Activated CD4-positive, alpha-beta memory T cell treated with anti-CD3 and anti-CD28 coated beads, Interleukin-2, amount 10 ng/mL, durations not matched to agents 7 days and 5 days (primary cell): Measurements from ENCODE around the gene MEG3. TPM values are rescaled to one million over a fixed set of nuclear protein-coding genes. Genes with fewer than 3 reads are reported as not detected.

Source experiments
- CTCF ChIA-PET: fragments of 350-600 bp; sonication (Branson Sonifier 250); formaldehyde crosslinking; loops from one replicate; lab custom pipeline; 2021; ENCODE audit warnings: antibody characterized with exemption, inconsistent platforms; lab: Charles Lee
- POLR2A ChIA-PET: fragments of 350-600 bp; sonication (Branson Sonifier 250); formaldehyde crosslinking; loops from one replicate; lab custom pipeline; 2021; ENCODE audit warnings: antibody characterized with exemption; lab: Charles Lee
- DNase-seq: peaks from one replicate; pipeline ENCODE4 v3.0.0-alpha.2; 2020
- H3K27ac Mint-ChIP-seq: one replicate; pipeline ENCODE4 v1.8.0; 2021; ENCODE audit warnings: mild to moderate bottlenecking, mixed read lengths
- H3K27me3 Mint-ChIP-seq: one replicate; pipeline ENCODE4 v1.8.0; 2021; ENCODE audit warnings: mixed read lengths
- H3K36me3 Mint-ChIP-seq: one replicate; pipeline ENCODE4 v1.8.0; 2021; ENCODE audit warnings: low read depth, mixed read lengths
- H3K4me1 Mint-ChIP-seq: one replicate; pipeline ENCODE4 v1.8.0; 2021; ENCODE audit warnings: mixed read lengths
- H3K4me3 Mint-ChIP-seq: one replicate; pipeline ENCODE4 v1.8.0; 2021; ENCODE audit warnings: mild to moderate bottlenecking, mixed read lengths
- H3K9me3 Mint-ChIP-seq: one replicate; pipeline ENCODE4 v1.8.0; 2021; ENCODE audit warnings: mixed read lengths
- total RNA-seq, 2 experiments: library from RNA; stranded (reverse); gene quantifications; one replicate each; pipeline ENCODE4 v1.2.3, GENCODE V29; 2021

The MEG3 gene
- total RNA-seq, 2 experiments from 2014 or later: not detected

DNA sequence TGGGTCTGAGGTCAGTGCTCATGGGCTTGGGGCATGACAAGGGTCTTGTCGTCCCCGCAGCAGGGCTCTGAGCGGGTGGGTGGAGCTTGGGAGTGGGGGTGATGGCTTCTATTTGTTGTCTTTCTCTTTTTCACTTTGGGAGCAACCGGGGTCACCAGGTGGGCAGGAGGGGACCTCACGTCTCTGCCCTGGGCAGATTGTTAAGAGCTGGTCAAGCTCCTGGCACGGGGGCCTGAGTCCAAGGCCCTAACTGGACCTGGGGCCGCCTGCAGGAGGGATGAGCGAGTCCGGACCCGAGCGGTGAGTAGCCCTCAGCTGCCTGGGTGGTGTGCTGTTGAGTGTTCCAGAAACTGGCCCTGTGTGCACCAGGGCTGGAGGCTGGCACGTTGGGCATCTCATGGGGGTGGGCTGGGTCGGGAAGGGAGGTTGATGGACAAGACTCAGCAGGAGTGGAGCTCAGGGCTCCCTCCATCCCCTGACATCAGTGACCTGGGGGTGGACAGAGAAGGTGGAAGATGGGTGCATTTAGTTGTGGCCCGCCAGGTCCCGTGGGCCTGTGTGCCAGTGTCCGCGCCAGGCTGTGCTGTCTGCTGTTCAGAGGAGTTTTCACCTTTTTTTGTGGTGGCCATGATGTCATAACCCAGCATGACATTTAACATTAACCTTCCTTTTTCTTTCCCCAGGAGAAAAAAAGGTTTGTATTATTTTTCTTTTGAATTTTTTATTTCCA lies 50.1 kb downstream of the MEG3 start:
- H3K27me3 Mint-ChIP-seq: no peaks in the 10 kb centered on the region
- no peak overlapping the region for H3K4me3 Mint-ChIP-seq
- no peaks in the 10 kb centered on the region for H3K4me1 Mint-ChIP-seq
- POLR2A ChIA-PET: no interaction called here
- H3K27ac Mint-ChIP-seq: no peak overlapping the region
- H3K36me3 Mint-ChIP-seq: no peaks in the 10 kb centered on the region
- CTCF ChIA-PET: no interaction called here
- DNase-seq: no peak
- peaks cover 5% of the 10 kb centered on the region for H3K9me3 Mint-ChIP-seq

DNA sequence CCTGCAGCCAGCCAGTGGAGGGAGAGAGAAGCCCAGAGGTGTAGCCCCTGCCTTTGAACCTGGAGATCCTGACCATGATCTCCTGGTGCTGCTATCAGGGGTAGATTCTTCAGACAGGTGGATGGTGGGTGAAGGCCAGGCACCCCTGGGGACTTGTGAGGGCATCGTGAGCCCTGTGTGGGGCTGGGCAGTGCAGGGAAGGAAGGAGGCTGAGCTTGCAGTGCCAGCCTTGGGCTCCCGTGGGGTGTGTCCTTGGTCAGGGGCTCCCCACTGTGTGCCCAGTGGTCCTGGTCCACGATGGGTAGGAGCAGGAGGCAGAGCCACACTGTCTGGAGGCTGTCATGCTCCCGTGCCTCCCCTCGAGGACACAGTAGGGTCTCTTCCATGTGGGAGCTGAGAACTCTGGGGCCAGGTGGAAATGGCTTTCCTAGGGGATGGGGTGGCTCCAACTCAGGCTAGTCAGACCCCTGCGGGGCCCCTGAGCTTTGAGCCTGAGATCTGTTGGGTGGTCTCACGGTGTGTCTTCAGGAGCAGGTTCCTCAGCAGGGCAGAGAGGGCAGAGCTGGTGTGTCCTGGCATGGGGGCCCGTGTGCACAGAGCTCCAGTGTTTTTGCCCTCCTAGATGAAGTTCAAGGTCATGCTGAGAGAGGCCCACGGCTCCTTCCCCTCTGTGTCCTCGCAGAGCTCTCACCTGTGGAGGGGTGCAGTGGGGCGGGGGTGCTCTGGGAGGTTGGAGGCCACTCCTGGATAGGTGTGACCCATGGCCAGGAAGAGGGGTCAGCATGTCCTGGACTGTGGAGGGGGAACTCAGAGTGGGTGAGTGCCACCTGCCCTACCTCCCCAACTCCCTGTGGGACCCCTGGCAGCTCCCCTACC lies 52.6 kb downstream of the MEG3 start:
- Mint-ChIP-seq H3K27me3 (no peaks in the 10 kb centered on the region), H3K4me3 (no peak overlapping the region), H3K36me3 (no peaks in the 10 kb centered on the region), H3K4me1 (no peaks in the 10 kb centered on the region), H3K27ac (no peak overlapping the region), H3K9me3 (peaks cover 1% of the 10 kb centered on the region)
- DNase-seq: no peak
- CTCF ChIA-PET: no interaction called here
- POLR2A ChIA-PET: no interaction called here

DNA sequence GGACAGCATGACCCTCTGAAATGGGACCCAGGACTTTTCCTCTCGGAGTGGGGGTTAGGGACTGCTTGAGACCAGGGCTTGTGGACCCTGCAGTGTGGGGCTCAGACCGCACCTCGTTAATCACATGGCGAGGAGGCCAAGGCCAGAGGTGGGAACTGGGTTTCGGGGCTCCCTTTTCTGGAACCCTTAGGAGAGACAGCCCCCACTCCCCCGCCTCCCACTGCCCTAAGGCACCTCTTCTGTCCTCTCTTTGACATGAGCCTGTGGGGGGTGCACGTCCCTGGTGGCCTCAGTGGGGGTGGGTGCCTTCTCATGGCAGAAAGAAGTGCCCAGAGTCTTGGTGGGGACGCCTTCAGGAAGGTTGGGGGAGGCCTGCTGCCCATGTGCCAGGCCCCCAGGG lies 53.3 kb downstream of the MEG3 start:
- Mint-ChIP-seq H3K9me3 (no peaks in the 10 kb centered on the region), H3K4me3 (no peak overlapping the region), H3K27me3 (no peaks in the 10 kb centered on the region), H3K4me1 (no peaks in the 10 kb centered on the region), H3K36me3 (no peaks in the 10 kb centered on the region), H3K27ac (no peak overlapping the region)
- no peak for DNase-seq
- CTCF ChIA-PET: no interaction called here
- POLR2A ChIA-PET: no interaction called here

DNA sequence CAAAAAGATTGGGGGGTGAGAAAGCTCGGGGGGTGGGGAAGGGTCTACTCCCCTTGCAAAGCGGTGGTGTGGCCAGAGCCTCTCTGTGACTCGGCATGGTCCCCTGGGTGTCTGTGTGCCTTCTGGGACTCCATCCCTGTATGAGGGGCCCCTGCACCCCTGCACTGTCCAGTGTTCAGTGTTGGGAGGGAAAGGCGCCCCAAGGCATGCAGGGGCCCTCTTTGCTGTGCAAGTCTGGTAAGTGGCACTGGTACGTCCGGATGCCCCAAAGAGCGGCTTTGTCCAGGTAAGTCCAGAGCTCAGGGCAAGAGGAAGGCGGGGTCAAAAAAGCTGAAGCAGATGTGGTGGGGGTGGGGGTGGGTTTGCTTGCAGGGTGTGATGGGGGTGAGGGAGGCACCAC lies 53.9 kb downstream of the MEG3 start:
- peaks cover 2% of the 10 kb centered on the region for H3K27me3 Mint-ChIP-seq
- ChIA-PET POLR2A (no interaction called here), CTCF (no interaction called here)
- no peak for DNase-seq
- no peak overlapping the region for H3K4me3 Mint-ChIP-seq
- no peaks in the 10 kb centered on the region for H3K9me3 Mint-ChIP-seq
- no peaks in the 10 kb centered on the region for H3K4me1 Mint-ChIP-seq
- no peaks in the 10 kb centered on the region for H3K36me3 Mint-ChIP-seq
- H3K27ac Mint-ChIP-seq: no peak overlapping the region

DNA sequence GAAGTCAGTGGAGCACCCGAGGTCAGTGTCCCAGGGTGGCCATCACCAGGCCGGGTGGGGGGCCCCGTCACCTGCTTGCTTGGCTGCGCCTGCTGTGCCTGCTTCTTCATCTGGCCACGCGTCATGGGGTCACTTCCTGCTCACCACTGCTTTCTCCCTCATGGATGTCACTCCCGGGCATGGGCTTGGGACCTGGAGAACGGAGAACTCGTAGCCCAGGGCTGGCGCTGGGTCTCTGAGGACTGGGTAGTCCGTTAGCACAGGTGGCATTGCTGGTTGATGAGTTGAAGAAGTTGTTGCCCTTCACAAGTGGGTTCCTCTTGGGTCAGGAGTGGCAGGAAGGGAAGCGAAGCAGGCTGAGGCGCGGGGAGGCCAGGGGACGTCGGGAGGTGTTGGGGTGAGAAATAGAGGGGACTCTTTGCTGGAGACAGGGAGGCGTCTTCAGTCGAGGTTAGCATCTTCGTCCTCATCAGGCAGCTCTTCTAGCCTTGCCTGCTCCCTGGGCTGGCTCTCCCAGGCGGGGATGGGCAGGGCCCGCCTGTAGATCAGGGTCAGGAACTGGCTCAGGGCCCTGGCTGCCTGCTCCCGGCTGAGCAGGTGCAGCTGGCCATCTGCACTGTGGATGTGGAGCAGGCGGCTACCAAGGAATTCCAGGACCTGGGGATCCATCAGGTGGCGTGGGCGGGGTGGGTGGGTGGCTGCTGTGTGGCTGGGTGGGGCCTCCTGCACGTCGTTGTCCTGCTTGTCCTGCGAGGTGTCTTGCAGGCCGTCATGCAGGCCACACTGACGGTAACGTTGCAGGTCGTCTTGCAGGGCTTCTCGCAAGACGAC lies 54.6 kb downstream of the MEG3 start:
- H3K36me3 Mint-ChIP-seq: no peaks in the 10 kb centered on the region
- no peak overlapping the region for H3K27ac Mint-ChIP-seq
- no peak overlapping the region for H3K4me3 Mint-ChIP-seq
- DNase-seq: no peak
- H3K4me1 Mint-ChIP-seq: no peaks in the 10 kb centered on the region
- POLR2A ChIA-PET: no interaction called here
- CTCF ChIA-PET: no interaction called here
- H3K9me3 Mint-ChIP-seq: no peaks in the 10 kb centered on the region
- peaks cover 2% of the 10 kb centered on the region for H3K27me3 Mint-ChIP-seq

DNA sequence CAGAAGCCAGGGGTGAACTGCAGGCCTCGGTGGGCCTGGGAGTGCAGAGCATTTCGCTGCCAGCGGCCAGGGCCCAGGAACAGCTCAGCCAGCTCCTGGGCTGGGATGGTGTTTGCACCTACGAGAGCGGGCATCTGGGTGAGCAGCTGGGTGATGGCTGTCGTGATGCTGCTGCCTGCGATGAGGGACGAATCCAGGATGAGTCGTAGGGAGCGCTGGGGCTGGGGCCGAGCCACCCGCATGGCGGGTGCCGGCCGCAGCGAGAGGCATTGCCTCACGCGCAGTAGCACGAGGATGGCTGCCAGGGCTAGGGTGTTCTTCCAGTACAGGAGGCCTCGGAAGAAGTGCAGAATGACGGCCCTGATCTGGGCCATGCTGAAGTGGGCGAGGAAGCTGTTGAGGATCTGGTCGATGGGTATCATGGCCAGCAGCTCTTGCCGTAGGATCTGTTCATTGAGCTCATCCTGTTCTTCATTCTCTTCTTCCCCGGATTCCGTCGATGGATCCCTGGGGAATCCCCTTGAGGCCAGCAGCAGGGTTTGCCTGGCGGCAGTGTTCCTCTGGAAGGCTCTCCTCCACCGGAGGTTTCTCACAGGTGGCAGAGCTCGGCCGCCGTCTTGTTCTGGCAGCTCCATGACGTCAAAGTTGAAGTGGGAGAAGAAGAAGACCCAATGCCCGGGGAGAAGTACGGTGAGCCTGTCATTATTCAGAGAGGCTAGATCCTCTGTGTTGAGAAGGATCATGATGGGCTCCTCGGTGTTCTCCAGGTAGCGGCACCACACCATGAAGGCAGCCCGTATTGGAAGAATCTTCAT lies 55.5 kb downstream of the MEG3 start:
- H3K9me3 Mint-ChIP-seq: no peaks in the 10 kb centered on the region
- no peaks in the 10 kb centered on the region for H3K36me3 Mint-ChIP-seq
- ChIA-PET CTCF (no interaction called here), POLR2A (no interaction called here)
- peaks cover 3% of the 10 kb centered on the region for H3K27me3 Mint-ChIP-seq
- H3K4me3 Mint-ChIP-seq: no peak overlapping the region
- H3K4me1 Mint-ChIP-seq: no peaks in the 10 kb centered on the region
- DNase-seq: no peak
- H3K27ac Mint-ChIP-seq: no peak overlapping the region

DNA sequence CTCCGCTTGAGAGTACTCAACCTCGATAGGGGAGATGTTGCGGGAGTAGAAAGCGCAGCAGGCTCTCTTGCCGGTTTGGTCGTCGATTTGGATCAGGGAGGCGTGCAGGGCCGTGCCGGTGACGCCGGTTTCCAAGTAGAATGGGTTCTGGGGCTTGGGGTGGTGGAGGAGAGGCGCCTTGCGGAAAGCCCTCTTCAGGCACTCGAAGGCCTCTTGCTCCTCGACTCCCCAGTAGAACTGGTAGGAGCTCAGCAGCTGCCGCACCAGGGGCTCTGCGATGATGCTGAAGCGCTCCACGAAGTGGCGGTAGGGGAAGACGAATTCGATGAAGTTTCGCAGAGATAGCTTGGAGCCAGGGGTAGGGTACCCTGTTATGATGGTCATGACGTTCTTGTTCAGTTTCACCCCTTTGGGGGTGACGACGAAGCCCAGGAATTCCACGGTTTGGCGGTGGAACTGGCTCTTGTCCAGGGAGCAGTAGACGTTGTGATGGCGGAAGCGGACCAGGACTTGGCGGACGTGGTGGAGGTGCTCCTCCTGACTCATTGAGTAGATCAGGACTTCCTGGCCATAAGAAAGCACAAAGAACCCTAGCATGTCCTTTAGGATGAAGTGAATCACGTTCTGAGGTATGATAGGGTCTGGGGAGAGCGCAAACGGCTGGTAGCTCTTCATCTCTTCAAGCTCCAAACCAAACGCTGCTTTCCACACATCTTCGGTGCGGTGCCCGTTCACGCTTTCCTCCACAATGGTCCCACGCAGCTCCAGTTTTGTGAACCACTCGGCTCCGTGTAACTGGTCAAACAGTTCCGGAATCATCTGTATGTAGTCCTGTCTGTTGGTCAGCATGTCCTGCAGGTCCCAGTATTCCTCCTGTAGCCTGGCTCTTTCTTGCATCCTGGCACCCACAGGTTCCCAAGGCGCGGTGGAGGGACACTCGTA lies 56.4 kb downstream of the MEG3 start:
- no peak for DNase-seq
- H3K27me3 Mint-ChIP-seq: peaks cover 6% of the 10 kb centered on the region
- H3K27ac Mint-ChIP-seq: no peak overlapping the region
- POLR2A ChIA-PET: no interaction called here
- H3K4me1 Mint-ChIP-seq: no peaks in the 10 kb centered on the region
- no peaks in the 10 kb centered on the region for H3K9me3 Mint-ChIP-seq
- CTCF ChIA-PET: no interaction called here
- no peak overlapping the region for H3K4me3 Mint-ChIP-seq
- no peaks in the 10 kb centered on the region for H3K36me3 Mint-ChIP-seq

DNA sequence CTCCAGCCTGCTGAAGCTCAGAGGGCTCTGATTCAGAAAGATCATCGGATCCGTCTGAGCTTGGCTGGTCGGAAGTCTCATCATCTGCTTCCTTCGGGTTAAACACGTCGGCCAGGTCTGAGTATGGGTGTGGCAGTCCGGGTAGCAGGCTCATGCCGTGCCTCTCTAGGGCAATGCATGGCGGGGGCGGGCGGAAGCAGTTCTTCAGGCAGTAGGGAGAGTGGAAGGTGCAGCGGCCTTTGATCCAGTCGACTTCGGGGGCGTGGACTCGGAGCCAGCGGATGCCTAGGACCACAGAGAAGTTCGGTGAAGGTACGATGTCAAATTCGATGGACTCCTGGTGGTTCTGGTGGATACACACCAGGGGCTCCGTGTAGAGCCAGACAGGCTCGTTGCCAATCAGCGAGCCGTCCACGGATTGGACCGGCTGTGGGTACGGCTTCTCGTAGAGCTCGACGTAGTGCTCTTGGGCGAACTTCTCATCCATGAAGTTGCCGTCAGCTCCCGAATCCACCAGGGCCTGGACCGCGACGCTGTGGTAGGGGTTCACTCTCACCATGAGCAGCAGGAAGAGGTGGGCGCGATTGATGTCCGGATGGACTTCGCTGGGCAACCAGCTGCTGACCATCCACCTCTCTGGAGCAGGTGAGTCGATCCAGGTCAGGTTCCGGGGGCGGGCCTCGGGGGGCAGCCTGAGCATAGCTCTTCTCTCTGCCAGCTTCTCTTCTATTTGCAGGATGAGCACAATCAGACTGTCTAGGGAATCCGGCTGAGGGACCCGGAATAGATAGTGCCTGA lies 57.3 kb downstream of the MEG3 start:
- Mint-ChIP-seq H3K4me1 (no peaks in the 10 kb centered on the region), H3K27ac (no peak overlapping the region), H3K27me3 (peaks cover 7% of the 10 kb centered on the region), H3K4me3 (no peak overlapping the region), H3K9me3 (no peaks in the 10 kb centered on the region), H3K36me3 (no peaks in the 10 kb centered on the region)
- ChIA-PET POLR2A (no interaction called here), CTCF (no interaction called here)
- no peak for DNase-seq

DNA sequence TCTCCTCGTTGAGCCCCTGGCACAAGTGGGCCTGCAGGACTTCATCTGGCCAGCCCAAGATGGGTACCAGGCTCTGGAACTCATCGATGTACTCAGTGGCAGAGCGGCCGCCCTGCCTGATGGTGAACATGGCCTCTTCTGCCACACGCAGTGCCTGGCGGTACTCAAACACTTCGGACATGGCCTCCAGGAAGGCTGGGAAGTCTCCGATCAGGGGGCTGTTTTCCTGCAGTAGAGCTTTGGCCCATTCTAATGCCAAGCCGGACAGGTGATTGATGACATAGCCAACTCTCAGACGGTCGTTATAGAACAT lies 57.8 kb downstream of the MEG3 start:
- no peak for DNase-seq
- no peaks in the 10 kb centered on the region for H3K4me1 Mint-ChIP-seq
- ChIA-PET CTCF (no interaction called here), POLR2A (no interaction called here)
- H3K36me3 Mint-ChIP-seq: no peaks in the 10 kb centered on the region
- peaks cover 9% of the 10 kb centered on the region for H3K27me3 Mint-ChIP-seq
- no peak overlapping the region for H3K27ac Mint-ChIP-seq
- H3K9me3 Mint-ChIP-seq: no peaks in the 10 kb centered on the region
- no peak overlapping the region for H3K4me3 Mint-ChIP-seq

DNA sequence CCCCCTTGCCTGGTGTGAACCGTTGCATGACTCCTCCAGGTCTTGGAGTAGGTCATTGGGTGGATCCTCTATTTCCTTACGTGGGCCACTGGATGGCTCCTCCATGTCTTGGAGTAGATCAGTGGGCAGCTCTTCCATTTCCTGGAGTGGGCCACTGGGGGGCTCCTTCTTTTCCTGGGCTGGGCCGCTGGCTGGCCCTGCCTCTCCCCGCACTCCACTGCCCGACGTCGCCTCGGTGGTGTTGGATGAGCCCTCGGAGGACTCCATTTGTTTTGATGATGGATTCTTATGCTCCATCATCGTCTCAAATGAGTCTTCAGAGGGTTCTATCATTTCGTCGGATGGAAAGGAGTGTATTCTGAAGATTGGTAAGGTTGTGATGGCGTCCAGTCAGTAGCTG lies 58.5 kb downstream of the MEG3 start:
- no peaks in the 10 kb centered on the region for H3K9me3 Mint-ChIP-seq
- H3K27me3 Mint-ChIP-seq: peaks cover 15% of the 10 kb centered on the region
- no peak overlapping the region for H3K27ac Mint-ChIP-seq
- ChIA-PET CTCF (no interaction called here), POLR2A (no interaction called here)
- no peak overlapping the region for H3K4me3 Mint-ChIP-seq
- DNase-seq: no peak
- H3K4me1 Mint-ChIP-seq: no peaks in the 10 kb centered on the region
- no peaks in the 10 kb centered on the region for H3K36me3 Mint-ChIP-seq

DNA sequence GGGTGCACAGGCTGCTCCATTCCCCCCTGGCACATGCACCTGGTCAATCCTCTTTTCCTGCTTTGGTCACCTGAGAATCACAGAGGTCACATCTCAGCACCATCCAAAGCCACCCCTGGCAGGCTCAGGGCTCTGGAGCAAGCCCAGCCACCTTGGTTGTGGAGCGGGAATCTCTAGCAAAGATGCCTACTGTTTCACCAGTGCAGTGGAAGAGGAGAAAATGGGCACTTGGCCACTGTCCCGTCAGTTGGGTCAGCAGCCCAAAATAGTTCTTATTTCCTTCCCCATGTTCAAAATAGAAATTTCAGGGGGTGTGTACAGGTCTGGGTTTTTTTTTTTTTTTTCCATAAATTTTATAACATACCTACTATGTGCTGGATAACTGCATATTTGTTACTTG lies 59.3 kb downstream of the MEG3 start:
- ChIA-PET POLR2A (no interaction called here), CTCF (no interaction called here)
- Mint-ChIP-seq H3K9me3 (no peaks in the 10 kb centered on the region), H3K4me1 (no peaks in the 10 kb centered on the region), H3K27me3 (peaks cover 15% of the 10 kb centered on the region), H3K27ac (no peak overlapping the region), H3K36me3 (no peaks in the 10 kb centered on the region), H3K4me3 (no peak overlapping the region)
- DNase-seq: no peak
